DOHH2 (cell line): ENCODE measurements around the gene SLC9C2.

ENCODE experiments used
- H3F3A ChIP-seq: fragments of 200-600 bp; sonication (generic), shearing (Covaris generic); 2 replicates; pipeline ENCODE4 v1.6.0; 2016; ENCODE audit warnings: antibody characterized with exemption, mild to moderate bottlenecking; ENCODE audit not compliant: control insufficient read depth, insufficient read depth
- H3K27ac ChIP-seq: fragments of 200-600 bp; sonication (generic); 2 replicates; pipeline ENCODE4 v1.5.1; 2014; ENCODE audit warnings: low read depth, mild to moderate bottlenecking, low read length, moderate library complexity
- H3K27me3 ChIP-seq: fragments of 200-600 bp; sonication (generic); 2 replicates; pipeline ENCODE4 v1.6.1; 2014; ENCODE audit warnings: mild to moderate bottlenecking, low read length, mixed read lengths; ENCODE audit not compliant: control insufficient read depth
- H3K36me3 ChIP-seq: fragments of 200-600 bp; sonication (generic); 2 replicates; pipeline ENCODE4 v1.6.1; 2014; ENCODE audit warnings: mild to moderate bottlenecking, low read length, moderate library complexity, mixed read lengths; ENCODE audit not compliant: control insufficient read depth
- H3K4me1 ChIP-seq: fragments of 200-600 bp; sonication (generic); 2 replicates; pipeline ENCODE4 v1.6.1; 2014; ENCODE audit warnings: mild to moderate bottlenecking, low read length, mixed read lengths; ENCODE audit not compliant: control insufficient read depth
- H3K4me2 ChIP-seq: fragments of 200-600 bp; sonication (generic); 2 replicates; pipeline ENCODE4 v1.6.0; 2014; ENCODE audit warnings: mild to moderate bottlenecking, low read length, moderate library complexity
- H3K4me3 ChIP-seq: fragments of 200-600 bp; sonication (generic); 2 replicates; pipeline ENCODE4 v1.5.1; 2014; ENCODE audit warnings: mild to moderate bottlenecking, low read length, mixed read lengths
- H3K79me2 ChIP-seq: fragments of 200-600 bp; sonication (generic); 2 replicates; pipeline ENCODE4 v1.6.1; 2014; ENCODE audit warnings: mild to moderate bottlenecking, low read length, mixed read lengths; ENCODE audit not compliant: control insufficient read depth
- H3K9me2 ChIP-seq: fragments of 200-600 bp; sonication (generic); replicated peaks from 2 replicates; pipeline ENCODE4 v1.6.1; 2014; ENCODE audit warnings: mild to moderate bottlenecking, low read length, mixed read lengths; ENCODE audit not compliant: control insufficient read depth
- H3K9me3 ChIP-seq: fragments of 200-600 bp; sonication (generic); 2 replicates; pipeline ENCODE4 v1.6.1; 2014; ENCODE audit warnings: antibody characterized with exemption, low read length, mixed read lengths; ENCODE audit not compliant: control insufficient read depth, insufficient read depth
- H4K20me1 ChIP-seq: fragments of 200-600 bp; sonication (generic); 2 replicates; pipeline ENCODE4 v1.6.0; 2014; ENCODE audit warnings: low read depth, mild to moderate bottlenecking, antibody characterized with exemption, low read length, moderate library complexity; ENCODE audit not compliant: control insufficient read depth, insufficient read depth
- EZH2phosphoT487 ChIP-seq: fragments of 200-600 bp; sonication (generic); IDR thresholded peaks from 2 replicates; pipeline ENCODE4 v1.6.1; 2017; ENCODE audit warnings: borderline replicate concordance, mild to moderate bottlenecking, antibody characterized with exemption, low read length, moderate library complexity, mixed read lengths
- TF ChIP-seq, protein P1 (sequence below): fragments of 200-600 bp; sonication (generic); IDR thresholded peaks from one replicate; pipeline ENCODE4 v1.5.1; 2014; ENCODE audit warnings: antibody characterized with exemption, mild to moderate bottlenecking, low read depth, low read length; ENCODE audit not compliant: poor library complexity, severe bottlenecking

Gene SLC9C2

GRCh38 chr1:173532237-173532636, 70.6 kb downstream of the SLC9C2 start:
- H3K4me3 ChIP-seq: no peak overlapping the region
- H3K9me2 ChIP-seq: no peaks in the 10 kb centered on the region
- no peaks in the 10 kb centered on the region for H4K20me1 ChIP-seq
- H3K9me3 ChIP-seq: no peaks in the 10 kb centered on the region
- H3K79me2 ChIP-seq: no peaks in the 10 kb centered on the region
- H3K4me1 ChIP-seq: no peaks in the 10 kb centered on the region
- TF ChIP-seq EZH2phosphoT487: no peak
- TF ChIP-seq, protein P1, sequence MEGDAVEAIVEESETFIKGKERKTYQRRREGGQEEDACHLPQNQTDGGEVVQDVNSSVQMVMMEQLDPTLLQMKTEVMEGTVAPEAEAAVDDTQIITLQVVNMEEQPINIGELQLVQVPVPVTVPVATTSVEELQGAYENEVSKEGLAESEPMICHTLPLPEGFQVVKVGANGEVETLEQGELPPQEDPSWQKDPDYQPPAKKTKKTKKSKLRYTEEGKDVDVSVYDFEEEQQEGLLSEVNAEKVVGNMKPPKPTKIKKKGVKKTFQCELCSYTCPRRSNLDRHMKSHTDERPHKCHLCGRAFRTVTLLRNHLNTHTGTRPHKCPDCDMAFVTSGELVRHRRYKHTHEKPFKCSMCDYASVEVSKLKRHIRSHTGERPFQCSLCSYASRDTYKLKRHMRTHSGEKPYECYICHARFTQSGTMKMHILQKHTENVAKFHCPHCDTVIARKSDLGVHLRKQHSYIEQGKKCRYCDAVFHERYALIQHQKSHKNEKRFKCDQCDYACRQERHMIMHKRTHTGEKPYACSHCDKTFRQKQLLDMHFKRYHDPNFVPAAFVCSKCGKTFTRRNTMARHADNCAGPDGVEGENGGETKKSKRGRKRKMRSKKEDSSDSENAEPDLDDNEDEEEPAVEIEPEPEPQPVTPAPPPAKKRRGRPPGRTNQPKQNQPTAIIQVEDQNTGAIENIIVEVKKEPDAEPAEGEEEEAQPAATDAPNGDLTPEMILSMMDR: no peak
- no peaks in the 10 kb centered on the region for H3K27me3 ChIP-seq
- H3F3A ChIP-seq: no peaks in the 10 kb centered on the region
- no peak overlapping the region for H3K27ac ChIP-seq
- H3K36me3 ChIP-seq: no peaks in the 10 kb centered on the region
- H3K4me2 ChIP-seq: no peak overlapping the region

DNA sequence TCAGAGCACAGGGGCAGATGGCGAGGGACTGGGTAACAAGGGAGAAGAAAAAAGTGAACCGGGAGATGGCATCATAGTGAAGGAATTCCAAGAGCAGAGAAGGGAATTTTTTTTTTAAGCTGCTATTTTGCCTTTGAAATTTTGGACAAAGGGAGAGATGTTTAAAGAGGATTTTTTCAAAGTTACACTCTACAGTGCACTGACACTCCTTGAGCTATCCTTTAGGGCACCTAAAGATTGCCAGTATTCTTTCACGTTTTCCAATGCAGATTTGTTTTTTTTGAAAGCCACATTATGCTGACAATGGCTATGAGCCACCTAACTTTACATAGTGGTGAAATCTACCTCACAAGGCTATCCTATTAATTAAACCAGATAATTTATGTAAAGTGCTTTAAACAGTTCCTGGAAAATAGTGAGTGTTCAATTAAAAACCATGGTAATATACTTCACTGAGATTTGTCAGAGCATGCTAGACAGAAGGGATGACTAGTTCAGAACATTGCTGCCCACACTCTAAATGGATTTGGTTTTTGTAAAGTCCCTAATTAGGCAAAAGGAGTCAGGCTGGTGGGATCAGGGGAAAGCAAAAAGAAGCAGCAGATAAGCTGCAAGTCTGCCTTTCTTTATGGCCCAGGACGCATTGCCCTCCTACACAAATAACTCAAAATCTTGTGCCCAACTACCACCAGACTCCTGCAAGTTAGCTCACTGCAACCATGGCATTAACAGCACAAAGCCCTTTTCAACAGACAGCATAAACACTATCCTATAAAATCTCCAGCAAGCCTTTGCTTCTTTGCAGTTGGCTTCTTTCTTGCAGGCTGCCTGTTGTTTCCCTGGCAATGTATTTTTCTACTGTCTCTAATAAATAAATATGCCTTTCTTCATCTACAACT, 71.8 kb downstream of the SLC9C2 start:
- Histone ChIP-seq H3K27me3 (no peaks in the 10 kb centered on the region), H3K4me1 (no peaks in the 10 kb centered on the region), H3K9me2 (no peaks in the 10 kb centered on the region), H3K36me3 (no peaks in the 10 kb centered on the region), H3K4me3 (no peak overlapping the region), H3F3A (no peaks in the 10 kb centered on the region), H3K4me2 (no peak overlapping the region), H3K27ac (no peak overlapping the region), H4K20me1 (no peaks in the 10 kb centered on the region), H3K79me2 (no peaks in the 10 kb centered on the region), H3K9me3 (no peaks in the 10 kb centered on the region)
- no peak for TF ChIP-seq EZH2phosphoT487
- TF ChIP-seq, protein P1: no peak

DNA sequence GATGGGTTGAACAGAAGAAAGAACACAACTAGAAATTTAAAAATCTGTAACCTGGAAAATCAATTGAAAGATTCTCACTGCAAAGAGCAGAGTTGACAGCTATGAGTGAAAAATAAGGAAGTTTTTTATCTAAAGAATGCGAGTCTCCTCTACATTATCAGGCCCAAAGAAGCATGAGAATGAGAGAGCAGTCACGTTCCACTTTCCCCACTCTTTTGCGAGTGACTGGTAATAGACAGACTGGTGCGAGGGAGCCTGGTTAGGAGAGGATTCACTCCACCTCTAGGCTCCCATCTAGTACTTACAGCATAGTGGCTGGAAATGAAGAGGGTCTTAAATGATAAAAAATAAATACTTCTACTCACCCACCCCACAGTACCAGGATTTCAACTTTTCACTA, 73.8 kb downstream of the SLC9C2 start:
- Histone ChIP-seq H3K79me2 (no peaks in the 10 kb centered on the region), H3K4me1 (no peaks in the 10 kb centered on the region), H4K20me1 (no peaks in the 10 kb centered on the region), H3F3A (no peaks in the 10 kb centered on the region), H3K9me3 (no peaks in the 10 kb centered on the region), H3K4me2 (no peak overlapping the region), H3K9me2 (no peaks in the 10 kb centered on the region), H3K4me3 (no peak overlapping the region), H3K27me3 (no peaks in the 10 kb centered on the region), H3K36me3 (no peaks in the 10 kb centered on the region), H3K27ac (no peak overlapping the region)
- TF ChIP-seq, protein P1: no peak
